BLaER1 (cell line): Measurements from ENCODE around the gene NAPEPLD.

Source experiments
- H3K27ac ChIP-seq: shearing (Covaris generic); formaldehyde crosslinking; 2 replicates; pipeline ENCODE4 v1.8.1; 2022
- H3K27me3 ChIP-seq: shearing (Covaris generic); formaldehyde crosslinking; 2 replicates; pipeline ENCODE4 v1.8.1; 2022
- H3K36me3 ChIP-seq: shearing (Covaris generic); formaldehyde crosslinking; 2 replicates; pipeline ENCODE4 v1.8.1; 2022
- H3K4me1 ChIP-seq: shearing (Covaris generic); formaldehyde crosslinking; 2 replicates; pipeline ENCODE4 v1.8.1; 2022
- H3K4me2 ChIP-seq: shearing (Covaris generic); formaldehyde crosslinking; 2 replicates; pipeline ENCODE4 v1.8.1; 2022
- H3K4me3 ChIP-seq: shearing (Covaris generic); formaldehyde crosslinking; 2 replicates; pipeline ENCODE4 v1.8.1; 2022
- H3K9ac ChIP-seq: shearing (Covaris generic); formaldehyde crosslinking; 2 replicates; pipeline ENCODE4 v1.8.1; 2022
- H3K9me3 ChIP-seq: shearing (Covaris generic); formaldehyde crosslinking; 2 replicates; pipeline ENCODE4 v1.8.1; 2022
- H4K20me1 ChIP-seq: shearing (Covaris generic); formaldehyde crosslinking; 2 replicates; pipeline ENCODE4 v1.8.1; 2022
- Cebpa-rat ChIP-seq: shearing (Covaris generic); IDR thresholded peaks from 2 replicates; pipeline ENCODE4 v1.8.1; 2022

The NAPEPLD gene

GRCh38 chr7:103141753-103142404, 7.0 kb downstream of the NAPEPLD start:
- H3K36me3 ChIP-seq: peaks cover 20% of the 10 kb centered on the region
- H3K9me3 ChIP-seq: peaks cover 21% of the 10 kb centered on the region
- TF ChIP-seq Cebpa-rat: no peak
- 0 out of 2 replicates have a peak, but pooled peaks cover 6% of the 10 kb centered on the region for H4K20me1 ChIP-seq
- H3K27me3 ChIP-seq: no peaks in the 10 kb centered on the region
- no peak overlapping the region for H3K4me3 ChIP-seq
- H3K9ac ChIP-seq: no peak overlapping the region
- H3K4me1 ChIP-seq: peaks cover 10% of the 10 kb centered on the region
- no peak overlapping the region for H3K4me2 ChIP-seq
- H3K27ac ChIP-seq: no peak overlapping the region

GRCh38 chr7:103140685-103141084, 8.2 kb downstream of the NAPEPLD start:
- Histone ChIP-seq H4K20me1 (no peaks in the 10 kb centered on the region), H3K4me1 (no peaks in the 10 kb centered on the region; the same call in 1 of the 2 replicates), H3K36me3 (peaks cover 20% of the 10 kb centered on the region), H3K27ac (no peak overlapping the region), H3K9me3 (peaks cover 21% of the 10 kb centered on the region), H3K9ac (no peak overlapping the region), H3K4me3 (no peak overlapping the region), H3K4me2 (no peak overlapping the region), H3K27me3 (no peaks in the 10 kb centered on the region)
- TF ChIP-seq Cebpa-rat: no peak

- Histone ChIP-seq H3K4me2 (no peak overlapping the region), H3K4me1 (no peaks in the 10 kb centered on the region), H3K27me3 (no peaks in the 10 kb centered on the region)
Measured at GRCh38 chr7:103140061-103140460, 8.8 kb downstream of the NAPEPLD start.

GRCh38 chr7:103134836-103135554, 13.9 kb downstream of the NAPEPLD start:
- H3K27ac ChIP-seq: no peak overlapping the region
- H3K9me3 ChIP-seq: no peaks in the 10 kb centered on the region
- peaks cover 9% of the 10 kb centered on the region; the same call in 1 of the 2 replicates for H3K36me3 ChIP-seq
- no peak overlapping the region for H3K4me2 ChIP-seq
- peaks cover 16% of the 10 kb centered on the region for H3K4me1 ChIP-seq
- no peak overlapping the region for H3K9ac ChIP-seq
- H3K4me3 ChIP-seq: no peak overlapping the region
- no peaks in the 10 kb centered on the region for H3K27me3 ChIP-seq
- no peaks in the 10 kb centered on the region for H4K20me1 ChIP-seq
- TF ChIP-seq Cebpa-rat: no peak

More at GRCh38 chr7:103140061-103140460, 8.8 kb downstream of the NAPEPLD start:
- no peak for TF ChIP-seq Cebpa-rat
- Histone ChIP-seq H3K4me3 (no peak overlapping the region), H3K9me3 (peaks cover 21% of the 10 kb centered on the region), H4K20me1 (no peaks in the 10 kb centered on the region), H3K36me3 (peaks cover 20% of the 10 kb centered on the region), H3K27ac (no peak overlapping the region), H3K9ac (no peak overlapping the region)

- Histone ChIP-seq H3K9ac (no peak overlapping the region), H3K4me3 (no peak overlapping the region), H3K27me3 (no peaks in the 10 kb centered on the region), H3K27ac (no peak overlapping the region), H3K9me3 (no peaks in the 10 kb centered on the region), H3K36me3 (peaks cover 14% of the 10 kb centered on the region), H4K20me1 (no peaks in the 10 kb centered on the region), H3K4me1 (peaks cover 16% of the 10 kb centered on the region), H3K4me2 (peak overlapping the region; percentile 39)
- TF ChIP-seq Cebpa-rat: no peak
Measured at GRCh38 chr7:103132995-103133688, 15.8 kb downstream of the NAPEPLD start.

- Histone ChIP-seq H3K36me3 (peaks cover 30% of the 10 kb centered on the region), H3K9me3 (no peaks in the 10 kb centered on the region), H3K4me1 (peaks cover 16% of the 10 kb centered on the region), H4K20me1 (no peaks in the 10 kb centered on the region), H3K9ac (no peak overlapping the region), H3K27ac (no peak overlapping the region), H3K4me3 (no peak overlapping the region), H3K27me3 (no peaks in the 10 kb centered on the region), H3K4me2 (no peak overlapping the region)
- no peak for TF ChIP-seq Cebpa-rat
Measured at GRCh38 chr7:103130901-103131624, 17.8 kb downstream of the NAPEPLD start.

GRCh38 chr7:103129702-103130549, 19.0 kb downstream of the NAPEPLD start:
- Histone ChIP-seq H3K4me2 (no peak overlapping the region), H3K4me3 (no peak overlapping the region), H3K4me1 (peaks cover 16% of the 10 kb centered on the region), H3K36me3 (peaks cover 37% of the 10 kb centered on the region), H3K9ac (no peak overlapping the region), H4K20me1 (no peaks in the 10 kb centered on the region), H3K27ac (no peak overlapping the region), H3K9me3 (no peaks in the 10 kb centered on the region), H3K27me3 (no peaks in the 10 kb centered on the region)
- TF ChIP-seq Cebpa-rat: no peak

GRCh38 chr7:103127006-103127405, 21.9 kb downstream of the NAPEPLD start:
- Histone ChIP-seq H4K20me1 (no peaks in the 10 kb centered on the region), H3K9me3 (no peaks in the 10 kb centered on the region), H3K9ac (no peak overlapping the region), H3K27ac (no peak overlapping the region), H3K4me2 (no peak overlapping the region), H3K4me1 (no peaks in the 10 kb centered on the region), H3K36me3 (peaks cover 57% of the 10 kb centered on the region), H3K4me3 (no peak overlapping the region), H3K27me3 (no peaks in the 10 kb centered on the region)
- TF ChIP-seq Cebpa-rat: no peak

GRCh38 chr7:103124429-103124979, 24.4 kb downstream of the NAPEPLD start:
- Histone ChIP-seq H3K4me1 (no peaks in the 10 kb centered on the region), H3K27ac (no peak overlapping the region), H3K36me3 (peaks cover 72% of the 10 kb centered on the region), H3K4me2 (no peak overlapping the region), H3K9ac (no peak overlapping the region), H3K4me3 (no peak overlapping the region), H3K27me3 (no peaks in the 10 kb centered on the region), H3K9me3 (no peaks in the 10 kb centered on the region), H4K20me1 (no peaks in the 10 kb centered on the region)
- TF ChIP-seq Cebpa-rat: no peak
